ENCODE measurements around the gene CLDN11.

CLDN11 gene

DNA sequence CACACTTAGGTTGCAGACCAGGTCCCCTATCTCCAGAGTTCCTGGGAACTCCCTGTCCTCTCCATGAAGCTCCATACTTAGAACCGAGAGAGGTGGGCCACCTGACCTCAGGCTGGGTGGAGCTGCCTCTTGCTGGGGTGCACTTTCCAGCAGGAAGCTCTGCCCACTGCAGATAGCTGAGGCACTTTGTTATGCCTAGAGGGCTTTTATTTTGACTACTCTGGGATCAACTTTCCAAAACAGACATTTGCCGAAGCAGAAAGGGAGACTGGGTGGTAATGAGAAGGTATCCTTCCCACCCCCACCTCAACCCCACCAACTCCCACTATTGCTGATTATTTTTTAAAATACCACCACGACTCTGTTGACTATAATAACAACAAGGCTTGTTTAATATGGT is 54.7 kb downstream of the CLDN11 start:
- no peak for DNase-seq

DNA sequence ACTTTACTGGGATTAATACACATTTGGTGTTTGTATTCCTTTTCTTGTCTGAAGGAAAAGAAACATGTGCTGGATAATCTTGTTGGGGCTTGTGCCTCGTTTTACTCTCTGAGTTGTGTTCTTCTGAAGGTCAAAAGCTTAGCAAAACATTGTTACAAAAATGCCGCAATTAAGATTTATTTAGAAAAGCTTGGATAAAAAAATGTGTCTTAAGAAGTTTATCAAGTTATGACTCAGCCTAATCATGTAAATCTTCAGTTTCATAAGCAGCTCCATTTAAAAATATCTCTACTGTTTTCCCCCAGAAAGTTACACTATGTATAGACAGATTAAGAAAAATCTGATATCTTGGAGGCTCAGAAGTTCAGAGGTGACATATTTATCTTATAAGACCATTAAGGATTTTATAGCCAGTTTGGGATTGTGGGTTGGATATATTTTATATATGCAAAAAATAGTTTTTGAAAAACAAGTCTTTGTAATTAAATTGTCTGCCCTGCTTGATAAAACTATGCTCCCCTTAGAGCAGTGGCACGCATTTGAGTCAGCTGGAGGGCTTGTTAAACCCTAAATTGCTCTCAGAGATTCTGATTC is 56.5 kb downstream of the CLDN11 start:
- no peak for DNase-seq

DNA sequence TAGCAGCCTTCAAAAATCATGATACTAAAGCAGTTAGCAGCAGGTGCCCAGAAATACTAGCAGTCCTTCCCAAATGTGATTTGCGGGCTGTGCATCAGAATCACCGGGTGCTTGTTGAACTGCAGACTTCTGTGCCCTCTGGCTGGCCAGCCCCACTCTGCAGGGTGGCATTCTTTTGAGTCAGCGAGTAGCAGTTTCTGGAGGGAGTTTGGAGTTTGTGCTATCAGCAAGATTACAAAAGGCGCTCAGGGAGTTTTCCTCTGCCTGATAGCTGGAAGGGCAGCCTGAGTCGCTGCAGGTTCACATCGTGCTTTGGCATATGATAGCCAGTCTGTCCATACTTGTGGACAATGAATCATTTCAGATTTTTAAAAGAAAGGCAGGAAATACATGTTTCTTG is 57.6 kb downstream of the CLDN11 start:
- no peak for DNase-seq

DNA sequence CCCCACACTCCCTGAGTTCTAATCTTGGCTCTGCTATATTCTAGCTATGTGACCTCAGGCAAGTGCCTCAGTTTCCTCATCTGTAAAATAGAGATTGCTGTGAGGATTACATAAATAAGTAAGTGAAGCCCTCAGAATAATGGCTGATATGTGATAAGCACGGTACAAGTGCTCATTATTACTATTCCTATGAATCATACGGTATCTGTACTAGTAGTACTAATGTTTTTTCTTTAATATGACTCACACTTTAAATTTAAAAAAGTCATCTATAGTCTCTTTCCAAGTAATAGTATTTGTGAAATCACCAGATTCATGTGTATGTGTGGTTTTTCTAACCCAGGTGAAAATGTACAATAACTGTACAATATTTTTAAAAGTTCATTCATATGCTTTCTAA is 58.7 kb downstream of the CLDN11 start:
- DNase-seq: no peak

DNA sequence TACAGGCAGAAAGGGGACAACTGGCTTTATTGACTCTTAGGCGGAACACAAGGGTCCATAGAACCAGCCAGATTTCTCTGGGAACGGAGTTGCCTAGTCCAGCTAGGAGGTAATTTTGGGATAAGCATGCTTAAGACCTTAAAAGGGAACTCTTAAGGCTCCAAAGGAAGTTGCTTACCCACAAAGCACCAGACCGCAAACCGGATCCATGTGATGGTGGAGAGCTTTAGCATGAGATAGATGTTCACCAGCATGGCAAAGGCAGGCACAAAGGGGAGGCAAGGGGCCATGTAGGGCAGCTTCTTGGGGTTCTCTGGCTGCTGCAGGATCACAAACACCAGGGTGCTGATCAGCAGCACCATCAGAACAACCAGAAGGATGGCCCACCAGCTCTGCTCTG is 61.4 kb downstream of the CLDN11 start:
- DNase-seq: no peak

DNA sequence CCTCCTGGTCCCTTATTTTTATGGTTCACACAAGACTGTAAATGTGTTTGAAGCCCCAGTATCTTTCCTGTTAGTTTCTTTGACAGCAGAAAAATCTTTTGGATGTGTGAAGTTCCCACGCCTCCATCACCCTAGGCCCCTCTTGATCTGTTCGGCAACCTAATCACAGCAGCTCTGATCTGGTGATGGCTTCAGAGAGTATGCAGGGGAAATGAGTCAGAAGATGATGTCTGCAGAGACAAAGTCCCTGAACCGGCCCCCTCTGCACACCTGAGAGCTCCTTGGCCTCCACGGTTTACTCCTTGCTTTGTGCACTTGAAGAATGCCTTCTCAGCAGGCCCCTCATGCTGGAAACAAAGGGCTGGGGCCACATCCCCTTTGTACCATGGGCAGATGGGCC is 63.5 kb downstream of the CLDN11 start:
- DNase-seq: no peak

DNA sequence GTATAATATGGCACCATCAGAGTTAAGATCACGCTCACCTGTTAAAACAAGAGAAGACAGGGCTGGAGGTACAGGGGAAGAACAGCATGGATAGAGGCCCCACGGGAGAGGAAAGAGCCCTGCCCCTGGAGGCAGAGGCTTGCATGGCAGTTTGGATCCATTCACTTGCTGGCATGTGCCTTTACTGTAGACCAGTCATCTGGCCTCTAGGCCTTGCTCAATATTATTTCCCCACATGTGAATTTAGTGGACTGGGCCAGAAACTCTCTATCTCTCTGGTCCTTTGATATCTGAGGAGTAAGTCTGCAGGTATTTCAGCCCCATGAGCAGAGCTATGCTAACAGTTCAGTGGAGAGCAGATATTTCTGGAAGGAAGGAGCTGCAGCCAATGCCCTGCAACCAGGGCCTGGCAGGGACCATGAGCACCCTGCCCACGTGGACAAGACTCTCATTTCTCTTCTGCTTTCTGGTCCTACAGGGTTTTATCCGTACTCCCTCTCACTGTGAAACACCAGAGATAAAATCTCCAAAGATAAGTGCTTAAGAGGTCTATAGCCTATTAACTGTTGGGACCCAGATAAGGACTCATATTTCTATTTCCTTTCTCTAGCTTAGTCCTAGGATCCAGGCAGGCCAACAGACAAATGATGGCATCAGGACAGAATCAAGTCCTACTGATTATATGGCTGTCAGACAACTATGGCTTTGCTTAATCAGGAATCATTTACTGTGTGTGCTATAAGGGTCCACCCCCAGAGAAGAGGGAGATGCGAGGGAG is 65.0 kb downstream of the CLDN11 start:
- no peak for DNase-seq
